HG03175 (cell line): Measurements from ENCODE around the gene SLC12A8.

Experiments used
- ATAC-seq: cut with Tn5 transposase; IDR thresholded peaks from one replicate; pipeline ENCODE4 v1.9.1; 2021; ENCODE audit warnings: mild to moderate bottlenecking, moderate library complexity; ENCODE audit not compliant: unreplicated experiment

The SLC12A8 gene

GRCh38 chr3:125033616-125034015 is 178.9 kb downstream of the SLC12A8 start:
- ATAC-seq, result no peak

GRCh38 chr3:125033135-125033534 is 179.4 kb downstream of the SLC12A8 start:
- ATAC-seq, result no peak

- no peak for ATAC-seq
Observed at GRCh38 chr3:125032683-125033082, 179.9 kb downstream of the SLC12A8 start.
